SK-N-SH treated with all-trans-retinoic acid at 6 μM for 48 hours (cell line): ENCODE measurements around the gene CTNNA3.

ENCODE experiments used
- SNAI2 ChIP-seq: fragments of 250-450 bp; sonication (Bioruptor Pico); IDR thresholded peaks from 2 replicates; pipeline ENCODE4 v1.5.0; 2020; ENCODE audit warnings: mild to moderate bottlenecking, moderate library complexity
- TOX ChIP-seq: fragments of 250-450 bp; sonication (Bioruptor Pico); IDR thresholded peaks from 2 replicates; pipeline ENCODE4 v1.8.0; 2021; ENCODE audit warnings: mild to moderate bottlenecking, moderate library complexity, borderline replicate concordance
- ZFP30 ChIP-seq: fragments of 450-650 bp; formaldehyde crosslinking; IDR thresholded peaks from 2 replicates; pipeline ENCODE4 v1.5.0; 2022; ENCODE audit warnings: mild to moderate bottlenecking, moderate library complexity
- TF ChIP-seq, protein P1 (sequence below): fragments of 250-450 bp; sonication (Bioruptor Pico); IDR thresholded peaks from 2 replicates; pipeline ENCODE4 v1.5.1; 2020; ENCODE audit warnings: low read depth, mild to moderate bottlenecking, moderate library complexity
- TF ChIP-seq, protein P2 (sequence below): fragments of 250-450 bp; sonication (Bioruptor Pico); IDR thresholded peaks from 2 replicates; pipeline ENCODE4 v1.5.1; 2021; ENCODE audit warnings: mild to moderate bottlenecking, moderate library complexity

- TF ChIP-seq, protein P1, sequence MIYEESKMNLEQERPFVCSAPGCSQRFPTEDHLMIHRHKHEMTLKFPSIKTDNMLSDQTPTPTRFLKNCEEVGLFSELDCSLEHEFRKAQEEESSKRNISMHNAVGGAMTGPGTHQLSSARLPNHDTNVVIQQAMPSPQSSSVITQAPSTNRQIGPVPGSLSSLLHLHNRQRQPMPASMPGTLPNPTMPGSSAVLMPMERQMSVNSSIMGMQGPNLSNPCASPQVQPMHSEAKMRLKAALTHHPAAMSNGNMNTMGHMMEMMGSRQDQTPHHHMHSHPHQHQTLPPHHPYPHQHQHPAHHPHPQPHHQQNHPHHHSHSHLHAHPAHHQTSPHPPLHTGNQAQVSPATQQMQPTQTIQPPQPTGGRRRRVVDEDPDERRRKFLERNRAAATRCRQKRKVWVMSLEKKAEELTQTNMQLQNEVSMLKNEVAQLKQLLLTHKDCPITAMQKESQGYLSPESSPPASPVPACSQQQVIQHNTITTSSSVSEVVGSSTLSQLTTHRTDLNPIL (CRISPR knock-in tag) = no peak
- TF ChIP-seq SNAI2 (CRISPR knock-in tag) = no peak
- TF ChIP-seq, protein P2, sequence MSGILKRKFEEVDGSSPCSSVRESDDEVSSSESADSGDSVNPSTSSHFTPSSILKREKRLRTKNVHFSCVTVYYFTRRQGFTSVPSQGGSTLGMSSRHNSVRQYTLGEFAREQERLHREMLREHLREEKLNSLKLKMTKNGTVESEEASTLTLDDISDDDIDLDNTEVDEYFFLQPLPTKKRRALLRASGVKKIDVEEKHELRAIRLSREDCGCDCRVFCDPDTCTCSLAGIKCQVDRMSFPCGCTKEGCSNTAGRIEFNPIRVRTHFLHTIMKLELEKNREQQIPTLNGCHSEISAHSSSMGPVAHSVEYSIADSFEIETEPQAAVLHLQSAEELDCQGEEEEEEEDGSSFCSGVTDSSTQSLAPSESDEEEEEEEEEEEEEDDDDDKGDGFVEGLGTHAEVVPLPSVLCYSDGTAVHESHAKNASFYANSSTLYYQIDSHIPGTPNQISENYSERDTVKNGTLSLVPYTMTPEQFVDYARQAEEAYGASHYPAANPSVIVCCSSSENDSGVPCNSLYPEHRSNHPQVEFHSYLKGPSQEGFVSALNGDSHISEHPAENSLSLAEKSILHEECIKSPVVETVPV = no peak
- no peak for TF ChIP-seq TOX (CRISPR knock-in tag)
- TF ChIP-seq ZFP30 = no peak
Observed at GRCh38 chr10:66292922-66293321, 1403.1 kb downstream of the CTNNA3 start.
